Astrocyte (in vitro differentiated cells and primary cell): ENCODE measurements around the gene FGF12.

ENCODE experiments used
- CTCF ChIP-seq: IDR thresholded peaks from 2 replicates; pipeline ENCODE4 v1.5.1; 2011; ENCODE audit warnings: low read depth, mild to moderate bottlenecking, inconsistent platforms, low read length, moderate library complexity; ENCODE audit not compliant: insufficient read depth
- EZH2 ChIP-seq: IDR thresholded peaks from 2 replicates; pipeline ENCODE4 v1.6.1; 2012; ENCODE audit warnings: mild to moderate bottlenecking, low read length, inconsistent platforms; ENCODE audit not compliant: insufficient read depth

GRCh38 chr3:192550356-192550755, 177.0 kb downstream of the FGF12 start:
- TF ChIP-seq CTCF (no peak), EZH2 (no peak)
